DMS153 (cell line): ENCODE results near the gene SETBP1.

ENCODE experiments used
- DNase-seq: peaks from one replicate; lab custom pipeline; 2025; lab: John Stamatoyannopoulos, UW

The SETBP1 gene

GRCh38 chr18:44679056-44679913, 1.4 kb upstream of the SETBP1 start:
- DNase-seq: peak; percentile 76

GRCh38 chr18:44679914-44680272, 795 bp upstream of the SETBP1 start:
- peak; percentile 17 for DNase-seq

GRCh38 chr18:44681076-44681970, 635 bp downstream of the SETBP1 start:
- DNase-seq: no peak

GRCh38 chr18:44682201-44682870, 1.6 kb downstream of the SETBP1 start:
- DNase-seq: no peak

- DNase-seq: peak; percentile 77
Observed at GRCh38 chr18:44682871-44683221, 2.2 kb downstream of the SETBP1 start.

GRCh38 chr18:44683556-44683955, 2.9 kb downstream of the SETBP1 start:
- no peak for DNase-seq

GRCh38 chr18:44685296-44685695, 4.6 kb downstream of the SETBP1 start:
- no peak for DNase-seq

- no peak for DNase-seq
Observed at GRCh38 chr18:44686156-44686555, 5.5 kb downstream of the SETBP1 start.

GRCh38 chr18:44687421-44687820, 6.7 kb downstream of the SETBP1 start:
- no peak for DNase-seq

GRCh38 chr18:44689736-44690135, 9.0 kb downstream of the SETBP1 start:
- DNase-seq: no peak

- no peak for DNase-seq
Observed at GRCh38 chr18:44691148-44691925, 10.6 kb downstream of the SETBP1 start.

- DNase-seq: no peak
Observed at GRCh38 chr18:44693030-44693784, 12.5 kb downstream of the SETBP1 start.

- no peak for DNase-seq
Observed at GRCh38 chr18:44695503-44695902, 14.8 kb downstream of the SETBP1 start.

GRCh38 chr18:44696892-44697291, 16.2 kb downstream of the SETBP1 start:
- no peak for DNase-seq

- no peak for DNase-seq
Observed at GRCh38 chr18:44697315-44697714, 16.6 kb downstream of the SETBP1 start.

- no peak for DNase-seq
Observed at GRCh38 chr18:44698518-44698917, 17.8 kb downstream of the SETBP1 start.

- no peak for DNase-seq
Observed at GRCh38 chr18:44699572-44700261, 19.0 kb downstream of the SETBP1 start.

- DNase-seq: no peak
Observed at GRCh38 chr18:44700652-44701051, 20.0 kb downstream of the SETBP1 start.

GRCh38 chr18:44701227-44701626, 20.5 kb downstream of the SETBP1 start:
- no peak for DNase-seq

GRCh38 chr18:44702594-44702993, 21.9 kb downstream of the SETBP1 start:
- DNase-seq: no peak
